IPS DF 19.7 (cell line): ENCODE measurements around the gene FIBP.
"Not testable (repeated sequence)": the region's sequence is repeated elsewhere in the genome, so short reads cannot be mapped to it uniquely, and the experiment has no call there.

ENCODE experiments used
- DNase-seq: peaks from one replicate; pipeline ENCODE4 v3.0.0-alpha.2; 2013; ENCODE audit warnings: low read depth, low spot score

Gene FIBP

GRCh38 chr11:65915101-65915820 lies 27.0 kb upstream of the FIBP start:
- no peak for DNase-seq

- no peak for DNase-seq
These were observed 24.6 kb upstream of the FIBP start for GRCh38 chr11:65912845-65913244.

- DNase-seq = no peak
These were observed 23.7 kb upstream of the FIBP start for GRCh38 chr11:65911682-65912568.

DNA sequence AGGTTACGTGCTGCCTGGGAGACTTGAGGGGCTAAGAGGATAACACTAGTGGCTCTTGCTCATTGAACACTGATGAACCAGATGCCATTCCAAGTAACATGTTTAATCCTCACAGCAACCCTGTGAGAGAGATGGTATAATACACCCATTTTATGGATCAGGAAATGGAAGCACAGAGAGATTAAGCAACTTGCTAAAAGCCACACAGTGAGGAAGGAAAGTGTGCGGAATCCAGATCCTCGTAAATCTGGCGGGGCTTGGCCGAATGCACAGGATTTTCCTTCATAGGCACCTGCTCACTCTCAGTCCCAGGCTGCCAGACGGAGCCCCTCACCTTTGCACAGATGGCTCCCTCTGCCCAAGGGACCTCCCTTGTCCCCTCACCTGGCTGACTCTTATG lies 19.6 kb upstream of the FIBP start:
- no peak for DNase-seq

- DNase-seq = no peak
These were observed 18.3 kb upstream of the FIBP start for GRCh38 chr11:65906602-65907001.

GRCh38 chr11:65903715-65904114 lies 15.4 kb upstream of the FIBP start:
- DNase-seq = no peak

DNA sequence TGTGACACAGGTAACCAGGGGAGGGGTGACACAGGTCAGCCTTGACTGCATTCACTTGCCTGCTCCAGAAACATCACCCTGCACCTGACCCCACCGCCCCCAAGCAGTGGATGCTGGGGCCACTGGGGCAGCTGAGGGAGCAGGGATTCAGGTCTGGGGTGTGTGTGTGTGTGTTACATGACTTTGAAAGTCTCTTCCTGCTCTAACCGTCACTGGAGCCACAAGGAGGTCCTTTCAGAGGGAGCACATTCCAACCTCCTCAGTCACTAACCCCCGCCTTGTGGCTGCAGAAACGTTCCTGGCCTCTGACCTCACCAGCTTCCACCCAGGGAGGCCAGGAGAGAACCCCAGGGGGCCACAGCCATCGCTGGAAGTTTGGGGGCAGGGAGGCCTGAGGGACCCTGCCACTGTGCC lies 14.8 kb upstream of the FIBP start:
- no peak for DNase-seq

DNA sequence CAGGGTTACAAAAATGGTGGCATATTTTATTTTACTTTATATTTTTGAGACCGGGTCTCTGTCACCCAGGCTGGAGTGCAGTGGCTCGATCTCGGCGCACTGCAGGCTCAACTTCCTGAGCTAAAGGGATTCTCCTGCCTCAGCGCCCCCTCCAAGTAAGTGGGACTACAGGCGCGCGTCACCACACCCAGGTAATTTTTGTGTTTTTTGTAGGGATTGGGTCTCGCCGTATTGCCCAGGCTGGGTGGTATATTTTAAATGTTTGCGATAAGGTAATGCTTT lies 12.6 kb upstream of the FIBP start:
- DNase-seq = no peak

- DNase-seq = peak; percentile 75
These were observed 12.0 kb upstream of the FIBP start, which contains the start of gene FOSL1 for GRCh38 chr11:65900125-65900898. FOSL1 (minus strand) TSS chr11:65900388; CDS start chr11:65900339, 49 bp downstream.

DNA sequence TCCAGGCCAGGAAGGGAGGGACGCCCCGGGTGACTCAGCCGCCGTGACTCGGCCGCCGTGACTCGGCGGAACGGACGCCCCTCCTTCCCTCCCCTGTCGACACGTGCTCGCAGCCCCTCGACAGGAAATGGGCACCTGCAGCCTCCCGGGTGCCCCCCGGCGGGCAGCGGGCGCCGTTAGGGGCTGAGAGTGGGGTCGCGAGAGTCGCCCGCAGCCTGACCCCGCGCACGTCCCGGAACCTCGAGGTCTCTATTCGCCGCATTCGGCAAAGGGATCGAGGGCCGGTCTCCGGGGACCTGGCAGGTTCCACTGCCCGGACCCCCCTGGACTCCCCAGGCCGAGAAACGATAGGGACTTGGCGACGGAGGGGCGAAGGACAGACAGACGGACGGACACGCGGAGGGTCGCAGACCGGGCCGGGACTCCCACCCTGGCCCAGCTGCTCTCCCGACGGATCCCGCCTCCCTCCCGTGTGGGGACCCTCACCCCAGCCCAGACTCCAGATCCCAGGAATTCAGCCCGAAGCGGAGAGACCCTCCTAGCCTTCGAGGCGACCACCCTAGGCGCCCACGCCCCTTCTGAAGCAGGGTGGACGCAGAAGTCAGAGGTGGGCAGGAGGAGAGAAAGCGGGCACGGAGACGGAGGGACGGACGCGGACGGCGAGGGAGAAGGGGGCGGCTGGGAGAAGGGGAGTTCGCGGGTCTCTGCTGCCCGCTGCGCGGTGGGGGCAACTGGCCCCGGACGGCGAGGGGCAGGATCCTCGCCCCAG lies 11.3 kb upstream of the FIBP start:
- no peak for DNase-seq

DNA sequence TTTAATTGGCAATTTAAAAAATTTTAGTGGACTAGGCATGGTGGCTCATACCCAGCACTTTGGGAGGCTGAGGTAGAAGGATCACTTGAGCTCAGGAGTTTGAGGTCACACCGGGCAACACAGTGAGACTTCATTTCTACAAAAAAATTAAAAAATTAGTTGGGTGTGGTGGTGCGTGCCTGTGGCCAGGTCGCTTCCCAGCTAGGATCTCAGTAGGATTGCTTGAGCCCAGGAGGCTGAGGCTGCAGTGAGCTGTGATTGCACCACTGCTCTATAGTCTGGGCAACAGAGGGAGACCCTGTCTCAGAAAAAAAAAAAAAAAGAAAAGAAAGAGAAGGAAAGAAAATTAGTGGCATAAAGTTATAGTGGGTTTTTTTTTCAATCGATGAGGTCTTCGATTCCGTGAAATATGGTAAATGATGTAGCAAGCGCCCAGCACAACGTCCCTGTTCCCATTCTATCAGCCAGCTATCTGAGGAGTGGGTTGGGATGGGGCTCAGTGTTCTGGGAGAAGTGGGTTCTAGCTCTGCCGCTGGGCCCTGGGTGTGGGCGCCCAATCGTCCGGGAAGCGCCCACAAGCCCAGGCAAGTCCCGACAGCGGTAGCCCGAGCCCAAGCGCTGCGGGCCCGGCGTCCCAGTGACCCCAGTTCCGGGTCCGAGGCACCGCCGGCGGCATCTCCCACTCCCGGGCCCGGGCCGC lies 10.5 kb upstream of the FIBP start:
- DNase-seq = no peak

- DNase-seq = no peak
These were observed 8.8 kb upstream of the FIBP start for GRCh38 chr11:65897020-65897471.

- DNase-seq = no peak
These were observed 8.0 kb upstream of the FIBP start for GRCh38 chr11:65896034-65896999.

DNA sequence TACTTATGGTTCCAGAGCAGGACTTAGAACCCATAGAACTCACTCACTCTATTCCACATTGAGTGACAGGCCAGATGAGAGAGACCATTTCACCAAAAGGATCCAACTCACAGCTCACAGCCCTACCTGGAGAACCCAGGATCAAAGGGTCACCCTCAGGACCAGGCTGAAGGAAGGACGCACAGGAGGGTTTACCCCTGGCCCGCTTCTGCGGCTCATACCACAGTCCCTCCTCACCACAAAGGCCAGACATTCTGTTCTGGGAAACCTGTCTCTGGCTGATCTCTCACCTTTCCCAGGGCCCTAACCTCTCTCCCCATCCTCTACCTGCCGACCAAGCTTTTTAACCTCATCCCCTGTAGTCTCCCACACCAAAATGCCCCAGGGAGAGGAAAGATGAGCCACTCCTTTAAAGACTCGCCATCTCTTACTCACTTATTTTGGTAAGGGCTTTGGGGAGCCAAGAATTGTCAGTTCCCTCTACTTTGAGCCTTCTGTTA lies 7.3 kb upstream of the FIBP start:
- DNase-seq = no peak

GRCh38 chr11:65894034-65894591 lies 5.8 kb upstream of the FIBP start:
- DNase-seq = no peak

DNA sequence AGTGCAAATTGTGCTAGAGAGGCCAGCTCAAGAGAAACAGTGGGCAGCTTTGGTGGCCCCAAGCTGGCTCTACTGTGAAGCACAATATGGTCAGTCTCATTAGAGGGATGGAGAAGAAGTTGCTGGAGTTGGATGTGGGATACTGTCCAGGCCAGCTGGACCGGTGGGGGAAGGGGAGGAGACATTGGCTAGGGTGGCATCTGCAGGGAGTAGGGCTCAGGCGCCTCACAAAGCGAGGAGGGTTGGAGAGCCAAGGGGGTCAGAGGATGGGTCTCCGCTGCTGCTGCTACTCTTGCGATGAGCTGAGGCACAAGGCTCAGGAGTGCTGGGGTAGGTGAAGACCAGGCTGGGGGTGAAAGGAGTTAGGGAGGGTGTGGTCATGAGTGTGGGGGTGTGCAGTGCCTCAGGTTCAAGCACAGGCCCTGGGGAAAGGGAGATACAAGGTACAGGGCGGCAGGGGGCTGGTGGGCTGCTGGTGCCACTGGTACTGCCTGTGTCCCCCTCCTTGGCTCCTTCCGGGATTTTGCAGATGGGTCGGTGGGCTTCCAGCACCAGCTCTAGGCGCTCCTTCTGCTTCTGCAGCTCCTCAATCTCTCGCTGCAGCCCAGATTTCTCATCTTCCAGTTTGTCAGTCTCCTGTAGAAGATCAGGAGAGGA lies 4.5 kb upstream of the FIBP start:
- DNase-seq = no peak

DNA sequence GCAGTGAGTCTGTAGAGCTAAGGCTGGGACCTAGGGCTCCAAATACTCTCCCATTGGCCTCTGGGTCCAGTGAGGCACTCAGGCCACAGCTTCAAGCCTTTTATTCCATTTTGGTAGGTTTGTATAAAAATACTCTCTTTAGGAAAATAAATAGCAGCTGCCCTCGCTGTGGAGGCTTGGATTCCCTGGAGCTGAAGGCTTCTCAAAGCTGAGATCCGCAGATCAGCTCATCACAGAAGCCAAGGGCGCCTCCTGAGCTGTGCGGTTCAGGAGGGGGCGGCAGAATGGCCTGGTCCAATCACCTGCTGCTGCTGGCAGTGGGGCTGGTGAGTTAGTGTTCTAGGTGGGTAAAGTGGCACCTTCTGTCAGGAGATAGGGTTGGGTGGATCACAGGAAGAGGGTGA lies 3.9 kb upstream of the FIBP start:
- not testable (repeated sequence) for DNase-seq
